ENCODE measurements around the gene CDADC1.

Gene CDADC1

GRCh38 chr13:49235856-49236431 is 11.8 kb upstream of the CDADC1 start:
- no peaks in the 10 kb centered on the region for H3K27me3 ChIP-seq (ENCODE audit: low read length)
- no peak overlapping the region for H3K4me2 ChIP-seq (ENCODE audit: low read depth, low read length, poor library complexity, severe bottlenecking)
- H3K79me2 ChIP-seq (ENCODE audit: insufficient read depth, low read length), result no peaks in the 10 kb centered on the region
- H3K9ac ChIP-seq (ENCODE audit: low read length), result no peak overlapping the region
- H3K36me3 ChIP-seq (ENCODE audit: low read length), result no peaks in the 10 kb centered on the region
- no peaks in the 10 kb centered on the region for H3K9me3 ChIP-seq (ENCODE audit: insufficient read depth, low read length)
- no peaks in the 10 kb centered on the region for H4K20me1 ChIP-seq (ENCODE audit: low read depth, low read length)
- H3K4me3 ChIP-seq (ENCODE audit: insufficient read depth, low read length, poor library complexity, severe bottlenecking), result no peak overlapping the region
- no peaks in the 10 kb centered on the region for H3F3A ChIP-seq (ENCODE audit: insufficient read depth)
- H2AFZ ChIP-seq (ENCODE audit: low read depth, low read length, severe bottlenecking), result no peak overlapping the region
- H3K9me2 ChIP-seq (replicated peaks; ENCODE audit: insufficient read depth, low read length), result no peaks in the 10 kb centered on the region
- no peak overlapping the region for H3K27ac ChIP-seq (ENCODE audit: low read depth, low read length)
- TF ChIP-seq CTCF (IDR thresholded peaks at IDR 0.05; ENCODE audit: insufficient read depth, low read length, poor library complexity, severe bottlenecking) (no peak), EZH2phosphoT487 (conservative IDR thresholded peaks at IDR 0.05; ENCODE audit: low read length) (no peak)

DNA sequence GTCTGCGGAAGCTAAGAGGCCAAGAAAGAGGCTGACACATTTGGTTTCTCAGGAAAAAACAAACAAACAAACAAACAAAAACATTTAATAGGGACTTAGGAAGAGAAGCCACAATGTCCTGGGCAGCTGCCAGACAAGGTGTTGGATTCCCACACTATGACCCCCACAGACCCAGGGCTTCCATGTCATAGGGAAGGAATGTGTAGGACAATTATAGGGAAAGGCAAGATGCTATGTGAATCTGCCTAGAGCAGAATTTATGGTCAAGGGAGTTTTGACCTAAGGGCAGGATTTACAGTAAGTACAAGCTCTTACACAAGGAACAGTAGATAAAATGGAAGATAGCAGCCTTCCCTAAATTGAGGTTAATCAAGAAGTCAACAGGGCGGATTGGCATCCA is 9.1 kb upstream of the CDADC1 start:
- no peaks in the 10 kb centered on the region for H4K20me1 ChIP-seq (ENCODE audit: low read depth, low read length)
- no peaks in the 10 kb centered on the region for H3K36me3 ChIP-seq (ENCODE audit: low read length)
- no peaks in the 10 kb centered on the region for H3K9me2 ChIP-seq (replicated peaks; ENCODE audit: insufficient read depth, low read length)
- no peak overlapping the region for H3K27ac ChIP-seq (ENCODE audit: low read depth, low read length)
- no peaks in the 10 kb centered on the region for H3K79me2 ChIP-seq (ENCODE audit: insufficient read depth, low read length)
- H3K27me3 ChIP-seq (ENCODE audit: low read length), result no peaks in the 10 kb centered on the region
- TF ChIP-seq CTCF (IDR thresholded peaks at IDR 0.05; ENCODE audit: insufficient read depth, low read length, poor library complexity, severe bottlenecking) (no peak), EZH2phosphoT487 (conservative IDR thresholded peaks at IDR 0.05; ENCODE audit: low read length) (no peak)
- H3K9me3 ChIP-seq (ENCODE audit: insufficient read depth, low read length), result no peaks in the 10 kb centered on the region
- H3F3A ChIP-seq (ENCODE audit: insufficient read depth), result no peaks in the 10 kb centered on the region
- H3K9ac ChIP-seq (ENCODE audit: low read length), result no peak overlapping the region
- H3K4me2 ChIP-seq (ENCODE audit: low read depth, low read length, poor library complexity, severe bottlenecking), result no peak overlapping the region
- no peak overlapping the region for H3K4me3 ChIP-seq (ENCODE audit: insufficient read depth, low read length, poor library complexity, severe bottlenecking)
- no peak overlapping the region for H2AFZ ChIP-seq (ENCODE audit: low read depth, low read length, severe bottlenecking)

DNA sequence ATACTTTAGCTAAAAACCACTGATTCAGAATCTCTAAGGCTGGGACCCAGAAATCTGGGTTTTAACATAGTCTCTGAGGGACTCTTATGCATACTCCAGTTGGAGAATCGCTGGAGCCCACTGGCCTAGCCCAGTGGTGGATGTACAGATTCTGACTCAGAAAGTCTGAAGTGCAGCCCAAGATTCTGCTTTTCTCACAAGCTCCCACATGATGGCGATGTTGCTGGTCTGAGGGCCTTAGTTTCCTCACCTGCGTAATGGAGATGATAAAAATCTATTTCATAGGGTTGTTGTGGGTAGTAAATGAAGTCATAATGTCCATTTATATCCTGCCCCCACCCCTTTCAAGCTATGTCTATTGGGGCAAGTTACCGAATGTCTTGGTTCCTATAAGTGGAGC is 7.7 kb upstream of the CDADC1 start:
- no peak overlapping the region for H3K9ac ChIP-seq (ENCODE audit: low read length)
- H3F3A ChIP-seq (ENCODE audit: insufficient read depth), result no peaks in the 10 kb centered on the region; the same call in 1 of the 2 replicates
- no peaks in the 10 kb centered on the region for H3K9me2 ChIP-seq (replicated peaks; ENCODE audit: insufficient read depth, low read length)
- H3K9me3 ChIP-seq (ENCODE audit: insufficient read depth, low read length), result no peaks in the 10 kb centered on the region
- no peak overlapping the region for H3K4me3 ChIP-seq (ENCODE audit: insufficient read depth, low read length, poor library complexity, severe bottlenecking)
- no peaks in the 10 kb centered on the region for H4K20me1 ChIP-seq (ENCODE audit: low read depth, low read length)
- TF ChIP-seq EZH2phosphoT487 (conservative IDR thresholded peaks at IDR 0.05; ENCODE audit: low read length) (no peak), CTCF (IDR thresholded peaks at IDR 0.05; ENCODE audit: insufficient read depth, low read length, poor library complexity, severe bottlenecking) (peak; percentile 29)
- H3K4me2 ChIP-seq (ENCODE audit: low read depth, low read length, poor library complexity, severe bottlenecking), result no peak overlapping the region
- no peak overlapping the region for H2AFZ ChIP-seq (ENCODE audit: low read depth, low read length, severe bottlenecking)
- H3K79me2 ChIP-seq (ENCODE audit: insufficient read depth, low read length), result no peaks in the 10 kb centered on the region
- no peaks in the 10 kb centered on the region for H3K27me3 ChIP-seq (ENCODE audit: low read length)
- H3K27ac ChIP-seq (ENCODE audit: low read depth, low read length), result no peak overlapping the region
- no peaks in the 10 kb centered on the region for H3K36me3 ChIP-seq (ENCODE audit: low read length)
